Adipocyte (in vitro differentiated cells): ENCODE data around the gene ADAMTSL2.

Experiments
- DNase-seq: peaks from one replicate; pipeline ENCODE4 v3.0.0-alpha.2; 2015; ENCODE audit warnings: low read depth
- H3K27me3 ChIP-seq: replicated peaks from 2 replicates; pipeline ENCODE4 v1.7.0; 2013; ENCODE audit warnings: mild to moderate bottlenecking, low read length, moderate library complexity; ENCODE audit not compliant: control insufficient read depth, insufficient read depth
- H3K36me3 ChIP-seq: 2 replicates; pipeline ENCODE4 v1.7.0; 2013; ENCODE audit warnings: low read length, mild to moderate bottlenecking, moderate library complexity; ENCODE audit not compliant: control insufficient read depth, insufficient read depth, severe bottlenecking
- H3K4me1 ChIP-seq: 2 replicates; pipeline ENCODE4 v1.7.0; 2013; ENCODE audit warnings: mild to moderate bottlenecking, low read length, moderate library complexity; ENCODE audit not compliant: control insufficient read depth, insufficient read depth
- H3K4me3 ChIP-seq: 2 replicates; pipeline ENCODE4 v1.7.0; 2013; ENCODE audit warnings: mild to moderate bottlenecking, low read length, moderate library complexity
- H3K9ac ChIP-seq: 2 replicates; pipeline ENCODE4 v1.7.0; 2013; ENCODE audit warnings: mild to moderate bottlenecking, low read length, moderate library complexity
- H3K9me3 ChIP-seq: 2 replicates; pipeline ENCODE4 v1.7.0; 2013; ENCODE audit warnings: mild to moderate bottlenecking, low read length, moderate library complexity; ENCODE audit not compliant: control insufficient read depth

Gene ADAMTSL2

DNA sequence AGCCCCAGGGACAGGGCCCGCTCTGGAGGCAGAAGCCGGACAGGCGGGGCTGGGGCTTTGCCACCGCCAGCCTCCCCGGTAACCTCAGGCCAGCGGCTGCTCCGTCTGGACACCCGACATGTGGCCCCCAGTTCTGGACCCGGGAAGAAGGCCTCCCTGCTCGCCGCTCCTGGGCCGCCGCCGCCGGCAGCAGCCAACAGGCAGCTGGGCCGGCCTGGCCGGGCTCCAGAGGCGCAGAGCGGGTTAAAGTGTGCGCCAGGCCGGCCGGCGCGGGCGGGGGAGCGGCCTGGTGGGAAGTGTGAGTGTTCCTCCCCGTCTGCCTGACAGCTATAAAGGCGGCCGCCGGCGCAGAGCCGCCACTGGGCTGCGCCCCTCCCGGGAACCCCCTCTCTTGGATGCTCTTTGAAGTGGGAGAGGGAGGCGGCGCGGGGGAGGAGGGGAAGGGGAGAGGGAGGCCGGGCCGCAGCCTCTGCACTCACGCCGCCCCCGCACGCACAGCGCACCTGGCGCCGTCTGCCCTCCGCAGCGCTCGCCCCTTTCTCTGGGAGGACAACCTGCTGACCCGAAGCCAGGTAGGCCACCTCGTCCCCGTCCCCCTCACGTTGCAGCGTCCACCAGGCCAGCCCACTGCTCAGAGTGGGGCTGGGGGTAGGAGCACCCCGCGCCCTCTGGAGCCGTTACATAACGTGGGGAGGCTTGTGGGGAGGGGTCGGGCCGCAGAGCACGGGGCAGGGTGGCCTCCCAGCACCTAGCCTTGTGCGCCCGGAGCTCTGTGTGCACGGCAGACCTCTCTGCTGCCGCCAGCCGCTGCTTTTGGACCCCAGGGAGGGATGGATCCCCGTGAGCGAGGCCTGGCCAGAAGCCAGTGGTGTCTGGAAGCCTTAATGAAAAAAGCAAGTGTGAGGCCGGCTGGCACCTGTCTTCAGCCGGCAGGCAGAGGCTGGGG is at the start of gene ADAMTSL2:
TSS of gene ADAMTSL2 (plus strand) at position 359 of the 946 bp plus-strand sequence. CDS start 2,009 bp downstream, outside the sequence.
- H3K4me3 ChIP-seq = no peak within 1 kb of the TSS
- peak; percentile 53 for DNase-seq

DNA sequence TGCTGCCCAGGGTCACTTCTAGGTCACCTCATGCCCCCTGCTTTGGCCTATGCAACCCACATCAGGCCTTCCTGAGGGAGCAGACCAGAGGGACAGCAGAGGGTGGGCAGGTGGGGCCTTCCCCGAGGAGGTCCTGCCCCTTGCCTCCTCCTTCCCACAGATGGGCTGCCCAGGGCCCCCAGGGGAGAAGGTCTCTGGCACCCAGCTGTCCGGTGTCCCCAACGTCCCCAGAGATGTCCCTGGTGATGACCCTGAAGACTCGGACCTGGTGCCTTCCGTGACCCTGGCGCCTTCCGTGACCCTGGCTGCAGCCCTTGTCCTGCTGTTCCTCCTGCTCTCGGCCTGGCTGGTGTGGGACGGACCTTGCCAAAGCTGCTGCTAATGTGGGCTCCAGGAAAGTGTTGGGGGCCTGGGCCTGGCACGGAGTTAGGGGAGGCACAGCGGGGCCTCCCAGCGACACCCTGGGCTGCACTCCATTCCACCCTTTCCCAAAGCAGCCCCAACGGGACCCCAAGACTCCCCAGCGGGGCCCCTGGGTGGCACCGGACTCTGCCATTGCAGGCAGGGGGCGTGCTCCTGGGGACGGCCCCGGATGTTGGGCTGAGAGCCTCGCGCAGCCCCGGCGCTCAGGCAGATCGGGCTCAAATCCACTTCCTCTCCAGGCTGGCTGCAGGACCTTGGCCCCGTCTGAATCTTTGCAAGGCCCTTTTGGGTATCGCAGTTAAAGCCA is 48.8 kb upstream of the ADAMTSL2 start:
- H3K27me3 ChIP-seq = peaks cover 12% of the 10 kb centered on the region
- H3K9ac ChIP-seq = no peak overlapping the region
- no peak overlapping the region for H3K4me3 ChIP-seq
- DNase-seq = no peak
- no peaks in the 10 kb centered on the region for H3K4me1 ChIP-seq
- no peaks in the 10 kb centered on the region for H3K9me3 ChIP-seq
- no peaks in the 10 kb centered on the region for H3K36me3 ChIP-seq

More for the DNA sequence above, at the start of gene ADAMTSL2:
- Histone ChIP-seq H3K36me3 (no peaks in the 10 kb centered on the region), H3K27me3 (peaks cover 47% of the 10 kb centered on the region), H3K9me3 (no peaks in the 10 kb centered on the region), H3K9ac (no peak within 1 kb of the TSS), H3K4me1 (peaks cover 4% of the 10 kb centered on the region)

DNA sequence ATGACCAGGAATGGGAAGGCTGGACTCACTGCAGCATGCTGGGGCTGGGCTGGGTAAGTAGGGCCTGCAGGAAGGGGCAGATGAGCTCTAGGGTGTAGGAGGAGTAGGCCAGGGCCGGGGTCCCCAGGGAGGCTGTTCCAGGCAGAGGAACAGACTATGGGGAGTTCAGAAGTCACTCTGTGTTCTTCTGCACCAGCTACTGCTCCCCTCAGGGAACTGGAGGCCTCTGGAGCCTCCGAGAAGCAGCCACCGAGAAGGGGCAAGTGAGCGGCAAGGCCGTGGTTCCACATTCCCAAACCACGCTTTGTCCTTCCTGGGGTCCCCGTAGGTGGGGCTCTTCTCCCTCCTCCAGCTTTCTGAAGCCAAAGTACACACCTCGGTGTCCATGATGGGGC is 47.2 kb upstream of the ADAMTSL2 start:
- H3K4me3 ChIP-seq = no peak overlapping the region
- H3K27me3 ChIP-seq = peaks cover 19% of the 10 kb centered on the region
- H3K9ac ChIP-seq = no peak overlapping the region
- no peak for DNase-seq
- H3K4me1 ChIP-seq = no peaks in the 10 kb centered on the region
- no peaks in the 10 kb centered on the region for H3K9me3 ChIP-seq
- H3K36me3 ChIP-seq = no peaks in the 10 kb centered on the region

- Histone ChIP-seq H3K4me3 (no peak overlapping the region), H3K4me1 (no peaks in the 10 kb centered on the region), H3K36me3 (no peaks in the 10 kb centered on the region), H3K27me3 (peaks cover 15% of the 10 kb centered on the region), H3K9ac (no peak overlapping the region), H3K9me3 (no peaks in the 10 kb centered on the region)
- DNase-seq = no peak
Measured at GRCh38 chr9:133488686-133489252, 45.7 kb upstream of the ADAMTSL2 start.

DNA sequence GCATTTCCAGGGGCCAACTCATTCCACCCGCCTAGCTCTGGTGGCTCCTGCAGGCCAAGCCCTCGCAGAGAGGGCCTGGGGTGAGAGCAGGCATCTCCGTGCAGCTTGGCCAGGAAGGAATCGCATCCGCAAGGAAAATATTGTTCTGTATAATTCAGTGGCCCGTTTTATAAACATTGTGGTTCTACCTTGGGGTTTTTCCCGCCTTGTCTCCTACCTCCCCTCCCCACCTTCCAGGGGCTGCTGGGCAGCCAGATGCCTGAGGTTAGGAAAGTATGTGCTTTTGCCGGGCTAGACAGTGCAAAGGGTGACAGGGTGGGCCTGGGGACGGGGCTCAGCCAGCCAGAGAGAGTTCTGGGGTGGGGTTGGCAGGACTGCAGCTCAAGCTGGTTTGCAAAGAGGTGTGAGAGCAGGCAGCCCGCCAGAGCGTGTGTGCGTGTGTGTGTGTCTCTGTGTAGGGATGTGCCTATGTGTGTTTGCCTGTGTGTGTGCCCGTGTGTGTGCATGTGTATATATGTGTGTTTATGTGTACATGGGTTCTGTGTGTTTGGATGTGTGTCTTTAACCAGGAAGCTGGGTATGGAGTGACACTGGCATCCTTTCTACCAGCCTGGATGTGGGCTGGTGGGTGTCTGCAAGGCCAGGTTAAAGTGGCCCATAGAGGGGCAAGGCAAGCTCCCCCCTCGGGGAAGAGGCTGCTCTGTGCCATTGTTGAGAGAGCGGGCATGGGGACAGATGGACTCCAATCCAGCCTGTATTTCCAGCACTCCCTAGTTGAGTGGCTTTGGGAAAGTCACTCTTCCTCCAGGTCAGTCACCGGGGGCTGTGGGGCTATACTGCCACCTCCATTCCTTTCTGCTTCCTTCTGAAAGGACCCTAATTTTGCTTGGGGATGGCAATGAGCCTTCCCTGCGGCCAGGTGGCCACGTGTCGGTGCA is 45.0 kb upstream of the ADAMTSL2 start:
- Histone ChIP-seq H3K9me3 (no peaks in the 10 kb centered on the region), H3K4me3 (no peak overlapping the region), H3K9ac (no peak overlapping the region), H3K36me3 (no peaks in the 10 kb centered on the region), H3K27me3 (peaks cover 16% of the 10 kb centered on the region), H3K4me1 (no peaks in the 10 kb centered on the region)
- no peak for DNase-seq

DNA sequence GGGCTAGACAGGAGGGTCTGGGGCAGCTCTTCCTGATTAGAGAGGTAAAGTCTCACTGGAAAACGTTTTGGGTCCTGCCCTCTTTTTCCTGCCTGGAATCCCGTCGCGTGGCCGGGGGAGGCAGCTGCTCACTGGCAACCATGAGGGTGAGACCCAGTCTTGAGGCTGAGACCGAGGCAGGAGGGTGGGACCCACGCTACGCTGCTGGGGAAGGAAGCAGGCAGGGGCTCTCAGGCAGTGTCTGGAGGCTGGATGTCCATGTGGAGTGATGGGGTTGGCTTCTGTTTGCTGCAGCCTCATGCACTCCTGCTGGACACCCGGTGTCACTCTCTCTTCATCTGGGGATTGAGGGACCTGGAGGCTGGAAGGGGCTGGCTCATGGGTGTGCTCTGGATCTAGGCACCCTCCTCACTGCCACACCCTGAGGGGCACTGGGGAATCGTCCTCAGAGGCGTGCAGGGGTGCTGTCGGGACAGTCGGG is 44.3 kb upstream of the ADAMTSL2 start:
- DNase-seq = no peak
- H3K36me3 ChIP-seq = no peaks in the 10 kb centered on the region

DNA sequence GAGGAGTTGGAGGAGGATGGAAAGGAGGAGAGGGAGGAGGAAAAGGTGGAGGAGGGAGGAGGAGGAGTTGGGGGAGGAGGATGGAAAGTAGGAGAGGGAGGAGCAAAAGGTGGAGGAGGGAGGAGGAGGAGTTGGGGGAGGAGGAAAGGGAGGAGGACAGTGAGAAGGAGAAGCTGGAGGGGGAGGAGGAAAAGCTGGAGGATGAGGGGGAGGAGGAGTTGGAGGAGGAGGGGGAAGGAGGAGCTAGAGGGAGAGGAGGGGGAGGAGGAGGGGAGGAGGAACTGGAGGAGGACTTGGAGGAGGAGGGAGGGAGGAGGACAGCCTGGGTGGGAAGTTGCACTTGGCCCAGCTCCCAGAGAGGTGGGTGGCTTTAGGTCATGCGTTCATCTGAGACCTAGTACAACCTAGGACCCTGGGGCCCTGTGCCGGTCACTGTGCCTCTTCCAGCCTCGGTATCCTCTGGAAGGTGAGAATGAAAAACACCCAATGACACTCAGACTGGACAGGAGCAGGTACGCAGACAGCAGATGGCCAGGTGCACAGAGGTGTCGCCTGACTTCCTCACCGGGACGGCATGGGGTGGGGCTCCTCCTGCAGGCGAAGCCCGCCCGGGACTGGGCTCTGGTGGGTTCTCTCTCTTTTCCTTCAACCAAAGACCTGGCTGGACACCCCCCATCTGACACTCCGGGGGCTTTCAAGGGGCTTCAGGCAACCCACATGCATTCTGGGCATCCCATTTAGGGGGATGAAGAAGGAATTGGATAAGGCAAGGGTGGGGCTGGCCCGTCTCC is 43.4 kb upstream of the ADAMTSL2 start:
- Histone ChIP-seq H3K27me3 (peaks cover 26% of the 10 kb centered on the region), H3K9me3 (no peaks in the 10 kb centered on the region), H3K4me1 (no peaks in the 10 kb centered on the region), H3K9ac (no peak overlapping the region), H3K36me3 (no peaks in the 10 kb centered on the region), H3K4me3 (no peak overlapping the region)
- DNase-seq = no peak

More for the DNA sequence above, 44.3 kb upstream of the ADAMTSL2 start:
- Histone ChIP-seq H3K27me3 (peaks cover 21% of the 10 kb centered on the region), H3K4me1 (no peaks in the 10 kb centered on the region), H3K9ac (no peak overlapping the region), H3K4me3 (no peak overlapping the region), H3K9me3 (no peaks in the 10 kb centered on the region)

GRCh38 chr9:133491656-133491925 is 42.9 kb upstream of the ADAMTSL2 start:
- Histone ChIP-seq H3K4me3 (no peak overlapping the region), H3K4me1 (no peaks in the 10 kb centered on the region), H3K27me3 (peaks cover 32% of the 10 kb centered on the region), H3K9me3 (no peaks in the 10 kb centered on the region), H3K9ac (no peak overlapping the region), H3K36me3 (no peaks in the 10 kb centered on the region)
- DNase-seq = no peak

- Histone ChIP-seq H3K4me3 (no peak overlapping the region), H3K36me3 (no peaks in the 10 kb centered on the region), H3K9ac (no peak overlapping the region), H3K4me1 (peaks cover 4% of the 10 kb centered on the region), H3K27me3 (peaks cover 37% of the 10 kb centered on the region), H3K9me3 (no peaks in the 10 kb centered on the region)
- DNase-seq = peak; percentile 40
Measured at GRCh38 chr9:133492061-133493021, 42.2 kb upstream of the ADAMTSL2 start.
